ENCODE results near the gene MS4A4A.

Gene MS4A4A

DNA sequence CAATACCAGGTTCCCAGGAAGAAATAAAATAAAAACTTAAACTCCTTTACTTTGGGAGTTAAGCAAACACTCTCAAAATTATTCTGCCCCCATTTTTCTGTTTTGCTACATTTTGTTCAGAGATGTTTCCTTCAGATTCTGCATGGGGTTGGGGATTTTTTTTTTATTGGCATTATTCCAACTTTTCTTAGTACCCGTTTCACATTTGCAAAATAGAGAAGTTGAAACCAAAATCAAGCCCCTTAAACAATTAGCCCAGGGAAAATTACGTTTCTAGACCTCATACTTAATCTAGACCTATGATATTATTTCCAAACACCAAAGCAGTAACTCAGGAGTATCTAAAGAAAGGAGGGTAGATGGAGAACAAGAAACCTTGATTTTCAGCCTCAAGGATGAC is 77.3 kb downstream of the MS4A4A start:
- Mint-ChIP-seq H3K9me3 (no peaks in the 10 kb centered on the region), H3K27ac (no peak overlapping the region), H3K27me3 (ENCODE audit: low read depth) (no peaks in the 10 kb centered on the region), H3K4me1 (ENCODE audit: low read depth) (no peaks in the 10 kb centered on the region), H3K4me3 (no peak overlapping the region), H3K36me3 (ENCODE audit: low read depth) (no peaks in the 10 kb centered on the region)

Data from T-helper 1 cell treated with Interleukin-12 subunit alpha and Interleukin-12 subunit beta and Interleukin-4 antibody, amounts not matched to agents 30 μg/mL and 1 μg/mL, for 36 hours (primary cell).